Stimulated activated CD8-positive, alpha-beta memory T cell treated with anti-CD3 and anti-CD28 coated beads, Interleukin-4, amount 100 ng/mL, for 48 hours (primary cell): ENCODE measurements around the gene SPPL3.

ENCODE experiments used
- DNase-seq: peaks from one replicate; pipeline ENCODE4 v3.0.0-alpha.2; 2020

SPPL3 gene

GRCh38 chr12:120767071-120768024 is 136.8 kb downstream of the SPPL3 start:
- no peak for DNase-seq

GRCh38 chr12:120766566-120766965 is 137.6 kb downstream of the SPPL3 start:
- DNase-seq: no peak

GRCh38 chr12:120764816-120765215 is 139.3 kb downstream of the SPPL3 start:
- no peak for DNase-seq

GRCh38 chr12:120763250-120763649 is 140.9 kb downstream of the SPPL3 start:
- DNase-seq: no peak

- no peak for DNase-seq
These were observed 142.1 kb downstream of the SPPL3 start for GRCh38 chr12:120762086-120762485.

- DNase-seq: no peak
These were observed 142.6 kb downstream of the SPPL3 start for GRCh38 chr12:120761519-120761934.

- DNase-seq: no peak
These were observed 143.6 kb downstream of the SPPL3 start for GRCh38 chr12:120760349-120761254.

GRCh38 chr12:120759591-120760348 is 144.4 kb downstream of the SPPL3 start:
- DNase-seq: no peak

GRCh38 chr12:120758798-120759590 is 145.2 kb downstream of the SPPL3 start:
- DNase-seq: no peak

- DNase-seq: no peak
These were observed 146.2 kb downstream of the SPPL3 start for GRCh38 chr12:120757949-120758348.

GRCh38 chr12:120757226-120757742 is 146.9 kb downstream of the SPPL3 start:
- no peak for DNase-seq

GRCh38 chr12:120755269-120755668 is 148.9 kb downstream of the SPPL3 start:
- no peak for DNase-seq

- DNase-seq: no peak
These were observed 149.4 kb downstream of the SPPL3 start for GRCh38 chr12:120754792-120755191.

GRCh38 chr12:120751389-120751788 is 152.8 kb downstream of the SPPL3 start:
- DNase-seq: no peak

- DNase-seq: no peak
These were observed 153.4 kb downstream of the SPPL3 start for GRCh38 chr12:120750806-120751205.

GRCh38 chr12:120749256-120749655 is 154.9 kb downstream of the SPPL3 start:
- no peak for DNase-seq

GRCh38 chr12:120748242-120748641 is 155.9 kb downstream of the SPPL3 start:
- no peak for DNase-seq

GRCh38 chr12:120744922-120745493 is 159.2 kb downstream of the SPPL3 start:
- DNase-seq: no peak

GRCh38 chr12:120741476-120742421 is 162.4 kb downstream of the SPPL3 start:
- no peak for DNase-seq

- DNase-seq: no peak
These were observed 163.3 kb downstream of the SPPL3 start for GRCh38 chr12:120740871-120741270.
